ENCODE measurements around the gene OR6X1. TPM values are rescaled to one million over a fixed set of nuclear protein-coding genes. Genes with fewer than 3 reads are reported as not detected.

The OR6X1 gene
- total and polyA plus RNA-seq, 2 donors (not counting 1 experiment from before 2014, with no cell fraction given) = not detected

DNA sequence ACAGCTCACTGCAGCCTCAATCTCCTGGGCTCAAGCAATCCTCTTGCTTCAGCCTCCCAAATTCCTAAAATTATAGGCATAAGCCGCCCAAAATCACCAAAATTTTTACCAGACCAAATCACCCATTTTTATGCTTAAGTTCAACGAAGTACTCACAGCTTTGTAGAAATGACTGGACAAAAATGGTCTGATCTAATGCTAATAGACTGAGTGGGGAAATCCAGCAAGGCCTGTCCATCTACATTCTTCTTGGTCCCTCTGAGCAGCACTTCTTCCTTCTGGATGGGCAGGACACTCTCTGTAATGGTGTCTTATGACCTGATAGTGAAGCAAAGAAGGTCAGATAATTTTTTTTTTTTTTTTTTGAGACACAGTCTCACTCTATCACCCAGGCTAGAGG, 18.7 kb upstream of the OR6X1 start:
- no peaks in the 10 kb centered on the region for H3K4me1 Mint-ChIP-seq
- H3K27me3 Mint-ChIP-seq = peaks cover 4% of the 10 kb centered on the region
- no peak overlapping the region for H2AFZ ChIP-seq (ENCODE audit: insufficient read depth, low read depth, low read length, poor library complexity, severe bottlenecking)
- no peak overlapping the region for H3K27ac Mint-ChIP-seq
- no peak overlapping the region for H3K4me3 ChIP-seq (ENCODE audit: control extremely low read depth in 1 of 5, extremely low read depth in 1 of 5, insufficient read depth in 1 of 5, low read depth in 2 of 5, low read length in 4 of 5)
- no peaks in the 10 kb centered on the region for H3K27me3 ChIP-seq (replicated peaks in 1 of 4; ENCODE audit: control extremely low read depth in 1 of 4, control insufficient read depth in 3 of 4, insufficient read depth in 4 of 4, low read length in 3 of 4)
- H3K4me3 Mint-ChIP-seq = no peak overlapping the region
- TF ChIP-seq EZH2 (IDR thresholded peaks at IDR 0.05; ENCODE audit: borderline replicate concordance, insufficient read depth, low read depth, low read length, poor library complexity, severe bottlenecking) (no peak), CTCF (IDR thresholded peaks at IDR 0.05) (no peak)
- H3K4me1 ChIP-seq (ENCODE audit: control insufficient read depth in 2 of 2, insufficient read depth in 2 of 2, low read length in 2 of 2) = no peaks in the 10 kb centered on the region
- ChIA-PET CTCF (no interaction called here), POLR2A (no interaction called here)
- ATAC-seq (ENCODE audit: low read depth) (no peak), DNase-seq (no peak)
- no peaks in the 10 kb centered on the region for H3K9me3 ChIP-seq (ENCODE audit: control extremely low read depth in 1 of 3, control insufficient read depth in 2 of 3, insufficient read depth in 1 of 3, low read length in 2 of 3)
- H4K20me1 ChIP-seq (ENCODE audit: control insufficient read depth, insufficient read depth, low read length, poor library complexity, severe bottlenecking) = no peaks in the 10 kb centered on the region
- H3K79me2 ChIP-seq (ENCODE audit: control insufficient read depth, insufficient read depth, low read length) = no peaks in the 10 kb centered on the region
- H3K9me3 Mint-ChIP-seq (ENCODE audit: insufficient read depth) = peaks cover 2% of the 10 kb centered on the region
- WGBS (ENCODE audit: insufficient coverage) = no CpG with 5 or more reads among the region's 2 CpGs
- H3K9ac ChIP-seq (ENCODE audit: low read length) = no peak overlapping the region
- H3K27ac ChIP-seq (ENCODE audit: low read length in 2 of 2) = no peak overlapping the region
- H3K4me2 ChIP-seq (replicated peaks; ENCODE audit: low read depth, low read length, poor library complexity, severe bottlenecking) = no peak overlapping the region
- H3K36me3 ChIP-seq (replicated peaks in 1 of 2; ENCODE audit: control extremely low read depth in 1 of 2, control insufficient read depth in 1 of 2, extremely low read depth in 1 of 2, insufficient read depth in 2 of 2, low read length in 1 of 2) = no peaks in the 10 kb centered on the region
- intact Hi-C loops (cut with micrococcal nuclease) = no loop called here

GRCh38 chr11:123771664-123772063, 17.3 kb upstream of the OR6X1 start:
- Histone ChIP-seq H4K20me1 (ENCODE audit: control insufficient read depth, insufficient read depth, low read length, poor library complexity, severe bottlenecking) (no peaks in the 10 kb centered on the region), H3K79me2 (ENCODE audit: control insufficient read depth, insufficient read depth, low read length) (no peaks in the 10 kb centered on the region), H3K36me3 (replicated peaks in 1 of 2; ENCODE audit: control extremely low read depth in 1 of 2, control insufficient read depth in 1 of 2, extremely low read depth in 1 of 2, insufficient read depth in 2 of 2, low read length in 1 of 2) (no peaks in the 10 kb centered on the region), H3K9me3 (ENCODE audit: control extremely low read depth in 1 of 3, control insufficient read depth in 2 of 3, insufficient read depth in 1 of 3, low read length in 2 of 3) (no peaks in the 10 kb centered on the region), H3K27ac (ENCODE audit: low read length in 2 of 2) (no peak overlapping the region), H3K4me2 (replicated peaks; ENCODE audit: low read depth, low read length, poor library complexity, severe bottlenecking) (no peak overlapping the region), H3K4me1 (ENCODE audit: control insufficient read depth in 2 of 2, insufficient read depth in 2 of 2, low read length in 2 of 2) (no peaks in the 10 kb centered on the region), H3K9ac (ENCODE audit: low read length) (no peak overlapping the region), H3K4me3 (ENCODE audit: control extremely low read depth in 1 of 5, extremely low read depth in 1 of 5, insufficient read depth in 1 of 5, low read depth in 2 of 5, low read length in 4 of 5) (no peak overlapping the region), H3K27me3 (replicated peaks in 1 of 4; ENCODE audit: control extremely low read depth in 1 of 4, control insufficient read depth in 3 of 4, insufficient read depth in 4 of 4, low read length in 3 of 4) (no peaks in the 10 kb centered on the region), H2AFZ (ENCODE audit: insufficient read depth, low read depth, low read length, poor library complexity, severe bottlenecking) (no peak overlapping the region)
- Mint-ChIP-seq H3K9me3 (ENCODE audit: insufficient read depth) (peaks cover 2% of the 10 kb centered on the region), H3K27ac (no peak overlapping the region), H3K27me3 (peaks cover 4% of the 10 kb centered on the region), H3K4me3 (no peak overlapping the region), H3K4me1 (no peaks in the 10 kb centered on the region)
- no peak for DNase-seq
- intact Hi-C loops (cut with micrococcal nuclease) = no loop called here
- 100% methylated on average over 2 of the region's 3 CpGs for WGBS (ENCODE audit: insufficient coverage)
- ChIA-PET POLR2A (no interaction called here), CTCF (no interaction called here)
- TF ChIP-seq CTCF (IDR thresholded peaks at IDR 0.05) (no peak), EZH2 (IDR thresholded peaks at IDR 0.05; ENCODE audit: borderline replicate concordance, insufficient read depth, low read depth, low read length, poor library complexity, severe bottlenecking) (no peak)
- ATAC-seq (ENCODE audit: low read depth) = no peak

All from B cell (primary cell).